GM19467 (cell line): ENCODE measurements around the gene ING4.

Experiments
- ATAC-seq: cut with Tn5 transposase; IDR thresholded peaks from one replicate; pipeline ENCODE4 v1.9.1; 2021; ENCODE audit warnings: mild to moderate bottlenecking, moderate library complexity; ENCODE audit not compliant: unreplicated experiment

The ING4 gene

GRCh38 chr12:6608592-6609281 is 54.2 kb downstream of the ING4 start:
- ATAC-seq = no peak

DNA sequence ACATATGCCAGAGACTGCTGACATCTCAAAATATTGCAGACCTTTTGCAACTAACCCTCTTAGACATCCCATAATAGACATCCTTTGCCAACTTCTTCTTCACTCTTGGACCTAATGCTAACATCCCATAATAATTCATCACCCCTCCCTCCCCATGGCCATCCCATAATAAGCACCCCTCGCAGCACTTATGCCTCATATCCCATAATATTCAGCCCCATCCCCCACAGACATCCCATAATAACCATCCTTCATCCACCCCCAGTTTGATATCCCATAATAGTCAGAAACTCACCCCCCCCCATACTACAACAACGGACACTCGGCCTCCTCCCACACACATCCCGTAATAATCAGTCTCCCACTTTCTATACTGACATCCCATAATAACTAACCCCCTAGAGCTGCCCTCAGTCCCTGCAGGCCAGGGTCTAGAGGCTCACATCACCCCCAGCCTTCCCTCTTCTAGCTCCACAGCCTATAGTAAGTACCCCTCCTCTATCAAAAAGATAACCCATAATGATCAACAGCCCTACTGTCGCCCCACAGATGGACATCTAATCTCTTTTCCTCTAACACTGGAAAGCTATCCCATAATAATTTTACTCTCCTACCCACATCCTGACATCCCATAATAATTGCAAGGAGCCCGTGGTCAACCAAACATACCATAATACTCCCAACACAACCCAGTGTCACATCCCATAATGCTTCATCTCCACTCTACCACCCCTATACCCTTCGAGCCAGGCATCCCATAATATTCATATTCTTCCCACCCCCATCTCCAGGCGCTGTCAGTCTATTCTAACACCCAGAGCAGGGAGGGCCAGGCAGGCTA is 54.9 kb downstream of the ING4 start:
- peak; percentile 34 for ATAC-seq

DNA sequence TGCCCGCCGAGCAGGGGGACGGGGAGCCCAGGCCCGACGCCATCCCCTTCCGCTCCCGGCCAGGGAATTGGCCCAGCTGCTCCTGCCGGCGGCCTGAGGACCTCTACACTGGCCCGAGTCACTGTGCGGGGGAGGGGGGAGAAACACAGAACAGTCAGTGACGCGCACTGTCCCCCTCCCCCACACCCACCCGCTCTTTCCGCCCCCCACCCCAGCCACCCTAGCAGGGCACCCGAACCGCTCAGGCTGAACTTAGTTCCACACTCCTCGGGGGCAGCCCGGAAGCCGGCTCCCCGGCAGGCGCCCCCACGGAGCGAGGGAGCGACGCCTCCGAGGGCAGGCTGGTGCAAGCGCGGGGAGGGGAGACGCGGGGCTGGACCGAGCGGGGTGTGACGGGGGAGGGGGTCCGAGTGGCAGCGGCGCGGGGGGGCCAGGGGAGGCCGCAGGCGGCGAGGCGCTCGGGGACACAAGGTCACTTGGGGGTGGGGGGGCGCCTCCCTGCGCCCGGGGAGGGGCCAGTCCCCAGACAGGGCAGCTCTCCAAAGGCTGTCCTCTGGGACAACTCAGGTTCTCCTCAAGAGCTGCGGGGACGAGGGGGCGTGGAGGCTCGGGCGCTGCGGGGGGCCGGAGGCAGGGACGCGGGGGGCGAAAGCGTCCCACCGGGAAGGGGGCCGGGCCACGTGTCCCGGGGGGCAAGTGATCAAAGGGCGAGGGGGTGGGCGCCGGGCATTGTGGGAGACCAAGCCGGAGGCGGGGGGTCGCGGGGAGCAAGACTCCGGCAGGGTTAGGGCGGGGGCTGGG is 56.4 kb downstream of the ING4 start:
- no peak for ATAC-seq

DNA sequence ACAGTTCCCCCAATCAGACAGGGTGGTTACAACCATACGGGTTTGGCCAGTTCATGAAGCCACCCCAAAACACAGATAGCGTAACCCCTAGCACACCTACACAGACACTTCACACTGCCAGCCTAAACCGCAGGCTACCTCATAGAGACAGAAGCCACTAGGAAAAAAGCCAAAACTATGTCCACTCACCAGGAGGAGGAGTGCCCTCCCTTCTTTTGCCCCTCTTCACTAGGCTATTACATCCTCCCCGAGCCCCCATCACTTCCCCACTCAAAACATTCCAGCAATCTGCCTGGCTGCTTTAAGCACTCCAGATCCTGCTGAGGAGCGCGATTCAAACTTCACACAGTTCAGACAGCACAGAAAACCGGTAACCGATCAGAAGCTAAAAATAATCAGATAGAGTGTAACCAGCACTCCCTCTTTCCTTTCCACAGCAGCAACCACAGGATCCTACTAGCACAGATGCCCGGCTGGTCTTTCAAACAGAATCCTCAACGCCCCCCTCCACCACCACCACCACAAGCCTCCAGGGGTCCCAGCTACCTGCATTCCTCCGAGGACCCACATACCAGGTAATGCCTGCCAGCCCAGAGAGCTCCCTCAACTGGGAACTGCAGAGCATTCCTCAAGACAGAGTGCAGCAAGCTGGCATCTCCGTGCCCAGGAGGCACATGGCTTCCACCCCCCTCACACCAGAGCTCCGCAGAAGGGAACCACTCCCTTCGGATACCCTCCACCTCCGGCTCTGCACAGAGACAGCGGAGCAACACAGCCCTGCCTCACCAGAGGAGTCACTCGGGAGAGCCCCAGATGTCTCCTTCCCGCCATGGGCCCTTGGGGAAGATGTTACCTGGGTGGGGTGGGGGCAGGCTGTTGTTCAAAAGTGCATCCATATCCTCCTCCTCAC is 57.2 kb downstream of the ING4 start:
- ATAC-seq = no peak

DNA sequence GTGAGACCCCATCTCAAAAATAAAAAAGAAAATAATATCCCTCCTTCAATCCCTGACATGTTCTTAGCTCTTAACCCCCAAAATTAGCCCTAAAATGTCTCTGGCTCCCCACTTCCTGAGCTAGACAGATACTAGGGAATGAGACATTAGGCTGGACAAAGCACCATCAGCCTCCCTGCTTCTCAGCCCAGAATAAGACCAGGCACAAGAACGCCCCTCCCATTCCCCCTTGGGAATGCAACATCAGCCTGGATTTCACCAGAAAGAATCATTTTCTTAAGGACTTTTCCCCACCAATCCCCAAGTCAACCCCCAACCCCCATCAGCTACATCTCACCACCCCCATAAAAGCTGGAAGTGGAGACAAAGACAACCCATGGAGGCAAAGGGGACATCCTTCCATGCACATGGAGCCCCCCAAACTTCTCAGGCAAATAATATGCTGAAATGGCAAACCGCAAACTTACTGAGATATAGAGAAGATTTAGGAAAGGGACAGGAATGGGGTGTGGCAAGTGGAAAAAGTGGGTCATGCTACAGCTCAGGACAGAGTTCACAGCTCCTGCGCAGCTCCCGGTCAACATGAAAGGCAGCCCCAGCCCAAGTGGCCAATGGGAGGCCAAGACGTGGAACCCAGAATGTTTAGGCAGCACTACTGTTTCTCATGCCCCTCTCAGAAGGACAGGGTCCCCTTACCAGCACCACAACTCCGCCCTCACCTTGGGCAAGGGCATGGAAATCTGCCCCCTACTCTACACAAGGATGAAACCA is 58.5 kb downstream of the ING4 start:
- ATAC-seq = no peak

GRCh38 chr12:6603095-6603567 is 59.8 kb downstream of the ING4 start:
- no peak for ATAC-seq

DNA sequence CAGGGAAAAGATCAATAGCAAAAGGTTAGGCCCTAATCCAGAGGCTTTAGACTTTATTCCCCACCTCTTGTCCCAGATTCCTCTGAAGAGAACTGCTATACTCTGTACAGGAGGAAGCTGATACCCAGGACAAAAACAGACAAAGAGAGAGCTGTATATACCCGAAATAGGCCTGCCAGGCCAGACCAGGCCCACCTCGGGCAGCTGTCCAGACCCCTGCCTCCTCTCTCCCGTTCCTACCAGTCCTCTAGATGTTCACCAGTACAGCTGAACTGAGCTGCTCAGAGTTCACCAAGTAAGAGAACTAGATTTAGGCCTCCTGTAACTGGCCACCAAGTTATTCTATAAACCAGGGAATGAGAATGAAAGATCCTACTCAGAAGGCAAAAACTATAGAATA is 60.4 kb downstream of the ING4 start:
- ATAC-seq = no peak
